Measurements from ENCODE around the gene LRRC8E. TPM values are rescaled to one million over a fixed set of nuclear protein-coding genes. Genes with fewer than 3 reads are reported as not detected.
A peak's percentile ranks its signal among the peaks of the same experiment; 100 is the strongest.

Gene LRRC8E
- total RNA-seq, 4 donors from 2014 or later, result 0.13 to 0.32 (median 0.29) TPM

GRCh38 chr19:7868326-7868670, 20.0 kb upstream of the LRRC8E start:
- Histone ChIP-seq H3K27me3 (peaks cover 71% of the 10 kb centered on the region), H3K36me3 (peaks cover 0 to 8% of the 10 kb centered on the region in 2 donors), H3K27ac (no peak overlapping the region), H3K9me3 (no peaks in the 10 kb centered on the region), H3K4me1 (peaks cover 0 to 52% (median 13%) of the 10 kb centered on the region in 3 donors), H3K4me3 (peak overlapping the region in 1 of 2 donors; percentile 55)
- ATAC-seq, result no peak
- 22% methylated on average over 14 of the region's 21 CpGs; no CpG with 5 or more reads in 1 of the 2 donors for WGBS, 2 donors (ENCODE audit: low coverage in 1 of 2)
- TF ChIP-seq POLR2A (IDR thresholded peaks at IDR 0.05) (no peak), CTCF (IDR thresholded peaks at IDR 0.05) (no peak), EP300 (IDR thresholded peaks at IDR 0.05) (no peak), POLR2AphosphoS5 (IDR thresholded peaks at IDR 0.05) (no peak)

- Histone ChIP-seq H3K4me3 (peak overlapping the region; percentile 25 to 55), H3K27ac (peak overlapping the region in 3 of 4 donors; percentile 58 to 76 (median 70)), H3K9me3 (no peaks in the 10 kb centered on the region), H3K36me3 (peaks cover 0 to 2% of the 10 kb centered on the region in 2 donors), H3K27me3 (peaks cover 71% of the 10 kb centered on the region), H3K4me1 (peaks cover 0 to 57% (median 19%) of the 10 kb centered on the region in 3 donors)
- WGBS, 2 donors (ENCODE audit: low coverage in 1 of 2), result no CpG with 5 or more reads among the region's 67 CpGs
- TF ChIP-seq CTCF (IDR thresholded peaks at IDR 0.05), result peak in 3 of 4 experiments; percentile 81 to 88 (median 85)
- TF ChIP-seq POLR2A (IDR thresholded peaks at IDR 0.05), result no peak
- no peak for TF ChIP-seq POLR2AphosphoS5 (IDR thresholded peaks at IDR 0.05)
- TF ChIP-seq EP300 (IDR thresholded peaks at IDR 0.05), result no peak
- ATAC-seq, result peak; percentile 77
These were observed 19.4 kb upstream of the LRRC8E start for GRCh38 chr19:7868671-7869452.

- WGBS, 2 donors (ENCODE audit: low coverage in 1 of 2), result no CpG with 5 or more reads among the region's 47 CpGs
- H3K27ac ChIP-seq, result peak overlapping the region in 3 of 4 donors; percentile 58 to 76 (median 70)
- H3K27me3 ChIP-seq, result peaks cover 71% of the 10 kb centered on the region
These were observed 18.8 kb upstream of the LRRC8E start for GRCh38 chr19:7869453-7869909.

GRCh38 chr19:7869910-7870511, 18.3 kb upstream of the LRRC8E start:
- Histone ChIP-seq H3K27ac (peak overlapping the region in 3 of 4 donors; percentile 58 to 76 (median 70)), H3K4me3 (peak overlapping the region; percentile 25 to 55), H3K9me3 (no peaks in the 10 kb centered on the region), H3K4me1 (peaks cover 0 to 67% (median 24%) of the 10 kb centered on the region in 3 donors), H3K36me3 (no peaks in the 10 kb centered on the region), H3K27me3 (peaks cover 71% of the 10 kb centered on the region)
- ATAC-seq, result no peak
- WGBS, 2 donors (ENCODE audit: low coverage in 1 of 2), result 16 to 51% methylated on average over 3 to 7 of the region's 30 CpGs
- TF ChIP-seq CTCF (IDR thresholded peaks at IDR 0.05) (no peak), EP300 (IDR thresholded peaks at IDR 0.05) (no peak), POLR2AphosphoS5 (IDR thresholded peaks at IDR 0.05) (no peak), POLR2A (IDR thresholded peaks at IDR 0.05) (no peak)

More at GRCh38 chr19:7869453-7869909, 18.8 kb upstream of the LRRC8E start:
- Histone ChIP-seq H3K4me3 (peak overlapping the region; percentile 25 to 55), H3K9me3 (no peaks in the 10 kb centered on the region), H3K4me1 (peaks cover 0 to 63% (median 23%) of the 10 kb centered on the region in 3 donors), H3K36me3 (no peaks in the 10 kb centered on the region)
- no peak for TF ChIP-seq POLR2AphosphoS5 (IDR thresholded peaks at IDR 0.05)
- TF ChIP-seq POLR2A (IDR thresholded peaks at IDR 0.05), result no peak
- TF ChIP-seq CTCF (IDR thresholded peaks at IDR 0.05), result peak in 1 of 4 experiments; percentile 18
- no peak for TF ChIP-seq EP300 (IDR thresholded peaks at IDR 0.05)
- ATAC-seq, result peak; percentile 55

Data from gastroesophageal sphincter (tissue), 4 donors.